GM19193 (cell line): ENCODE measurements around the gene KLK13.

Experiments
- POLR2A ChIP-seq: IDR thresholded peaks from 4 replicates; pipeline ENCODE4 v1.6.1; 2011; ENCODE audit not compliant: insufficient read depth, insufficient read length; ENCODE audit errors: extremely low read depth

KLK13 gene

GRCh38 chr19:51079481-51080110, 14.7 kb upstream of the KLK13 start:
- TF ChIP-seq POLR2A = no peak

- no peak for TF ChIP-seq POLR2A
These were observed 13.8 kb upstream of the KLK13 start for GRCh38 chr19:51078731-51079130.

GRCh38 chr19:51078104-51078503, 13.2 kb upstream of the KLK13 start:
- no peak for TF ChIP-seq POLR2A

DNA sequence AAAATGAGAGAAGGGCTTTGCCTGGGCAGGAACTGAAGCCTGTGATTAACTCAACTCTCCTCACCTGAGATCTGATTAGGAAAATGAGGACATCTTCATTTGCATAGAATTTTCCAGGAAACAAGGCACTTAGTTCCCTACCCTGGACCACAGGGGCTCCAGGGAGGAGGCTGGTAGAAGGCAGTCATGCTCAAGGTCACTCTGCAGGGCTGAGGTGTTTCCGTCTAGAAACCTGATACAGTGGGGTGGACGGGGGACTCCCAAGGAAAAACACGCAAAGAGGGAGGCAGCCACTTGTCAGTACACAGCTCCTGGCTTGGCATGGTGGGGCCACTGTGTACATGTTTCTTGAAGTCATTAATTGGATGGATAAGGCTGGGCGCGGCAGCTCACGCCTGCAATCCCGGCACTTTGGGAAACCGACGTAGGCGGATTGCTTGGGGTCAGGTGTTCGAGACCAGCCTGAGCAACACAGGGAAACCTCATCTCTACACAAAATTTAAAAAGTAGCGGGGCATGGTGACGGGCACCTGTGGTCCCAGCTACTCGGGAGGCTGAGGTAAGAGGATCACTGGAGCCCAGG, 11.8 kb upstream of the KLK13 start:
- TF ChIP-seq POLR2A = no peak

- TF ChIP-seq POLR2A = no peak
These were observed 11.1 kb upstream of the KLK13 start for GRCh38 chr19:51075998-51076397.

GRCh38 chr19:51071095-51071405, 6.2 kb upstream of the KLK13 start:
- TF ChIP-seq POLR2A = no peak

DNA sequence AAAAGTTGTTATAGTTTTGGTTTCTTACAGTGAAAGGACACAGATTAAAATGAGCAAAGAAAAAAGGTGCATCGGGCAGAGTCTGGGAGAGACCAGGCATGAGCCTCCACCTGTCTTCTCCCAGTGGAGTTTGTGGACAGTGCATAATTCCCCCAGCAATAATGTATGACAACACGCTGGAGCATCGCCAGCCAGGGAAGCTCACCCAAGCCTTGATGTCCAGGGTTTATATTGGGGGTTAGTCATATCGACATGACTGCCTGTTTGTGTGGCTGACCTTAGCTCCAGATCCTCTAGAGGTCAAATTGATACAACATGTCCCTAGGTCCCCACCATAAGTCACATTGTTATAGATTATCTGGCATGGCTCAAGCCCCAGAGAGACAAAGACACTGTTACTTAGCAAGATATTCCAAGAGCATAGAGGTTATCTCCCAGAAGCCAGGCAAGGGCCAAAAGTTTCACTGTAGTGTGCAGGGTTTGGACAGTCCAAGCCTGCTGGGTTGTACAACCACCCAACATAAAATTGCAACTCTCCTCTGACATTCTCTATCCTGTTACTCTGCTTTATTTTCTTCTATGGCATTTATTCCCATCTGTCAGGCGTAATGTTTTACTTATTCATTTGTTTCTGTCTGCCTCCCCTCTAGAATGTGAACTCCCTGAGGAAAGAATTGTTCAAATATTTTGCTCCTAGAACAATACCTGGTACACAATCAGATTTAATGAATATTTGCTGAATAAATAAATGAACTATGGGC, 5.6 kb upstream of the KLK13 start:
- TF ChIP-seq POLR2A = no peak

- no peak for TF ChIP-seq POLR2A
These were observed 1.7 kb upstream of the KLK13 start for GRCh38 chr19:51066393-51067186.

- no peak for TF ChIP-seq POLR2A
These were observed 499 bp upstream of the KLK13 start for GRCh38 chr19:51065221-51065960.

DNA sequence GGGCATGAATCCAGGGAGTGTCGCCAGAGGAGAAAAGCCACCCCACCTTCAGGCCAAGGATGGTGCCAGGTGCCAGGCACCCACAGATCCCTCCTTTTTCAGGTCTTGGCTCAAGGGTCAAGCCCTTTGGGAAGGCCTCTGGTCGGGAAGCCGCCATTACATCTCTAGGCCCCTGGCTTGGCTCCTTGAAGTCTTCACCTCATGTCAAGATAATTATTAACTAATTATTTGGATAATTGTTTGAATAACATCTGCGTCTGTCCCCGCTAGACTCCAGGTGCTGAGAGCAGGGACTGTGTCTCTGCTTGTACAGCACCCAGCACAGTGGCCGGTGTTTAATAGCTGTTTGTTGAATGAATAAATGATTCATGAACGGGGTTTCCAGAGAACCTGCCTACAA, 1.2 kb downstream of the KLK13 start:
- TF ChIP-seq POLR2A = no peak

DNA sequence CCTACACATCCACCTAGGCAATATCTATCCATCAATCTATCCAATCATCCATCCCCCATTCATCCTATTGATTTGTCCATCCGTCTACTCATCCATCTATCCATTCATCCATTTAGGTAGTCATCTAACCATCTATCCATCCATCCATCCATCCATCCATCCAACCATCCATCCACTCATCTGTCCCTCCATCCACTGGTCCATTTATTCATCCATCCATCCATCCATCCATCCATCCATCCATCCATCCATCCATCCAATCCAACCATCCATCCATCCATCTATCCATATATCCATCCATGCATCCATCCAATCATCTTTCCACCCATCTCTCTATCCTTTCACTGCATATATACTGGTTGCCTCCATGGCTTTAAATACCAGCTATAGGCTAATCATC, 3.9 kb downstream of the KLK13 start:
- TF ChIP-seq POLR2A = no peak

GRCh38 chr19:51060336-51060735, 4.6 kb downstream of the KLK13 start:
- TF ChIP-seq POLR2A = no peak

DNA sequence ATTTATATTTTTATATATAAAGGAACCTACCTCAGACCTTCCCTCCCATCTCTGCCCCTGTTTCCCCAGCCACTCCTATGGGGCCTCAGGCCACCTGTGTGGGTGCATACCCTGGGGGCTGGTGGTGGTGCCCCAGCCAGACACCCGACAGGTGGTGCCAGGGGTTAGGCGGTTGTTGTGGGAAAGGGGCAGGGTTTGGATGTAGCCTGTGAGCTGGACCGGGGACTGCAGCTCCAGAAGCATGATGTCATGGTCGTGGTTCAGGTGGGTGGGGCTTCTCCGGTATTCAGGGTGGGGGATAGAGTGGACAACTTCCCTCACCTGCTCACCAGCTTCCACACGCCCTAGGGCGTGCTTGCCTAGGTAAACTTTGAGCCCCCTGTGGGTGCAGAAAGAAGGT, 5.2 kb downstream of the KLK13 start:
- TF ChIP-seq POLR2A = no peak

DNA sequence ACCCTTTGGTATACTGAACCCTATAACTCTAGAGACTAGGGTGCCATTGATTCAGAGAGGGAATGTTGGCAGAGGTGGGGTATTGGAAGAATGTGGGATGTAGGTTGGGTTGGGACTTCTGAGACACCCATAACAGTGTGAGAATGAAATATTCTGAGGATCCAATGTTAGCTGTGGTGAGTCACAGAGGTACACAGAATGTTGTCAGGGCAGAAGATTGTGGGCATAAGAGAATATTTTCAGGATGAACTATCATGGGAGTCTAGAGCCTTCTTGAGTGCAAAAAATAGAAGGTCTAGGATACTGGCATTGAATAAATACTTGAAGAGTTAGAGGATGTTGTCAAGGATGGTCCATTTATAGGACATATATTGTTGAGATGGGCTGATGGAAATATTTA, 9.0 kb downstream of the KLK13 start:
- TF ChIP-seq POLR2A = no peak

DNA sequence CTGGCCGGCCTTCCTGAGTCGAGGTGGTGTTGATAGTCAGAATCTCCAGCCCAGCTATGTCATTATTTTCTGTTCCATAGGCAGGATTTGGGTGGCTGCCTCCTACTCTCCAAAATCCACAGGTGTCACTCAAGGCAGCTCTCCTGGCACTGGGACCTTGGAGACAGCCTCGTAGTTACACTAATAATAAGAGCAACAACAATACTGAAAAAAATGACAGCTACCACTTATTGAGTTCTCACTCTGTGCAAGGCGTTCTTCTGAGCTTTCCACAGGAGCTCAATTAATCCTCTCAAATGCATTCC, 17.9 kb downstream of the KLK13 start:
- no peak for TF ChIP-seq POLR2A
